22Rv1 (cell line): ENCODE results near the gene BCAS4.

Source experiments
- ZFX ChIP-seq: fragments of 450-650 bp; IDR thresholded peaks from 2 replicates; pipeline ENCODE4 v1.6.1; 2017; ENCODE audit warnings: antibody characterized with exemption, borderline replicate concordance
- TF ChIP-seq, protein P1 (sequence below): fragments of 450-650 bp; IDR thresholded peaks from 2 replicates; pipeline ENCODE4 v1.5.1; 2017; ENCODE audit warnings: mild to moderate bottlenecking

DNA sequence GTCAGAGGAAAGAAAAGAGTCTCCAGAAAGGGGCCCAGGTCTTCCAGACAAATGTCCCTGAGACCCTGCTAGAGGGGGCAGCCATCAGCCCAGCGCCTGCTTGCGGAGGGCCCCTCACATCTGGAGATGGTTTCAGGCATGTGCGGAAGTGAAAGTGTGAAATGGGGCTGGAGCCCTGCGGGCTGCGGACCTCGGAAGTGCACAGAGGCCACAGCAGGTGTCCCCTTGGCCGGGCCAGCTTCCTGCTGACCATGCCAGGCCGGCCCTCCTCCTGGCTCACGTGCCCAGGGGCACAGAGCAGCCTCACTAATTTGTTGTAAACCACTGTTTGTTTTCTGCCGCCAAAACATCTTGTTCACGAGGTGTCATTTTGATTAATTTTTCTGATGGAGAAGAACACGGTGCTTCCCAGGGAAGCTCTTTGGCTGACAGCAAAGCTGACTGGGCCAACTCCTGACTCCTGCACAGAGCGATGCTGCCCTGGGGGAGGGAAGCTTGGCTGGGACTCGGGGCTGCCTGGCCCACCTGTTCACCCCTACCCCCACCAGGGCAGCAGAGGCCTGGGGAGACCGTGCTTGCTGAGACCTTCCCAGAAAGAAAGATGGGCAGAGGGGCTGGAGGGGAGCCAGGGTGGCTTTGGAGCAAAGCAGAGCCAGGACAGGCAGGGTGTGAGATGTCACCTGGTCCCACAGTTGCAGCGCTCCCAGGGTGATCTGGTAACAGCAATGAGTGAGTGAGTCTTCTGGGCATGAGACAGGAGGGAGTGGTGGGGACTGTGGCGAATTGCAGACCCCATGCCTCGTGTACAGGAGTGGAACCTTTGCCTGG, 54.2 kb downstream of the BCAS4 start:
- TF ChIP-seq, protein P1, sequence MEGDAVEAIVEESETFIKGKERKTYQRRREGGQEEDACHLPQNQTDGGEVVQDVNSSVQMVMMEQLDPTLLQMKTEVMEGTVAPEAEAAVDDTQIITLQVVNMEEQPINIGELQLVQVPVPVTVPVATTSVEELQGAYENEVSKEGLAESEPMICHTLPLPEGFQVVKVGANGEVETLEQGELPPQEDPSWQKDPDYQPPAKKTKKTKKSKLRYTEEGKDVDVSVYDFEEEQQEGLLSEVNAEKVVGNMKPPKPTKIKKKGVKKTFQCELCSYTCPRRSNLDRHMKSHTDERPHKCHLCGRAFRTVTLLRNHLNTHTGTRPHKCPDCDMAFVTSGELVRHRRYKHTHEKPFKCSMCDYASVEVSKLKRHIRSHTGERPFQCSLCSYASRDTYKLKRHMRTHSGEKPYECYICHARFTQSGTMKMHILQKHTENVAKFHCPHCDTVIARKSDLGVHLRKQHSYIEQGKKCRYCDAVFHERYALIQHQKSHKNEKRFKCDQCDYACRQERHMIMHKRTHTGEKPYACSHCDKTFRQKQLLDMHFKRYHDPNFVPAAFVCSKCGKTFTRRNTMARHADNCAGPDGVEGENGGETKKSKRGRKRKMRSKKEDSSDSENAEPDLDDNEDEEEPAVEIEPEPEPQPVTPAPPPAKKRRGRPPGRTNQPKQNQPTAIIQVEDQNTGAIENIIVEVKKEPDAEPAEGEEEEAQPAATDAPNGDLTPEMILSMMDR: no peak
- no peak for TF ChIP-seq ZFX
